Measurements from ENCODE around the gene MOB1B.
A peak's percentile ranks its signal among the peaks of the same experiment; 100 is the strongest.
"Not testable (repeated sequence)": the region's sequence is repeated elsewhere in the genome, so short reads cannot be mapped to it uniquely, and the experiment has no call there.

Gene MOB1B

DNA sequence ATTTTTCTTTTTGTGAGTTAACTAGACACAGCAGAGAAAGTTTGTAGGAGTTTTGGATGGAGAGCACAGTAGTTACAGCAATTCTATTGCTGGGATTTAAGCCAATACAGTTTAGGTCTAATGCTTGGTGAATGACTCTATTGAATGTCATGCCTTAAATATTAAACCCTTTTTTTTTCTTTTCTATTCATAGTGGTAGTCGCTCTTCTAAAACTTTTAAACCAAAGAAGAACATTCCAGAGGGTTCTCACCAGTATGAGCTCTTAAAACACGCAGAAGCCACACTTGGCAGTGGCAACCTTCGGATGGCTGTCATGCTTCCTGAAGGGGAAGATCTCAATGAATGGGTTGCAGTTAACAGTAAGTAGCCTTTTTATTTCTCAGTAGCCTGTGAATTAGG lies 56.5 kb downstream of the MOB1B start:
- no peak for DNase-seq

DNA sequence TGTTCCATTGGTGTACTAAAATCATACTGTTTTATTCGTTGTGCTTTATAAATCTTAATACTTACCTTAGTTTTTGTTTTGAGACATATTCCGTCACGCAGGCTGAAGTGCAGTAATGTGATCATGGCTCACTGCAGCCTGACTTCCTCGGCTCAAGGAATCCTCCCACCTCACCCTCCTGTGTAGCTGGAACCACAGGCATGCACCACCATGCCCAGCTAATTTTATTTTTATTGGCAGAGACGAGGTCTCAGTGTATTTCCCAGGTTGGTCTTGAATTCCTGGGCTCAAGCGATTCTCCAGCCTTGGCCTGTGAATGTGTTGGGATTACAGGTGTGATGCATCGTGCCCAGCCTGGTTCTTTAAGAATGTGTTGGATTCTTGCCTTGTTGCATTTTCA lies 66.9 kb downstream of the MOB1B start:
- no peak for DNase-seq

DNA sequence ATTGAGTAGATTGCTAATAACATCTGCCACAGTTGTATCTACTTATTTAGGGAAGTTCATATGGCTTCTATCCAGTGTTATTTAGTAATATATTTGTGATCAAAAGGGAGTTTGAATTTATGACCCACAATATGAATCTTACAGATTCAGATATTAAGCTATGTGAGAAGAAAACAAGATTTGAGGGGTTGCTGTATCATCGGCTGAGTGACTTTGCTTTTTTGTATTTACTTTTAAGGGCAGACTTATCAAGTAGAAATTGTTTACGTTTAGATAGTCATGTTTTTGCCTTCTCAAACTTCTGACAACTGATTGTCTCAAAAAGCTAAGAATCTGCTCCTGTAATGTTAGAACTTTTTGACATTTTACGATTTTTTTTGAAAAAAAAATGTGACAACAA lies 74.1 kb downstream of the MOB1B start:
- no peak for DNase-seq

DNA sequence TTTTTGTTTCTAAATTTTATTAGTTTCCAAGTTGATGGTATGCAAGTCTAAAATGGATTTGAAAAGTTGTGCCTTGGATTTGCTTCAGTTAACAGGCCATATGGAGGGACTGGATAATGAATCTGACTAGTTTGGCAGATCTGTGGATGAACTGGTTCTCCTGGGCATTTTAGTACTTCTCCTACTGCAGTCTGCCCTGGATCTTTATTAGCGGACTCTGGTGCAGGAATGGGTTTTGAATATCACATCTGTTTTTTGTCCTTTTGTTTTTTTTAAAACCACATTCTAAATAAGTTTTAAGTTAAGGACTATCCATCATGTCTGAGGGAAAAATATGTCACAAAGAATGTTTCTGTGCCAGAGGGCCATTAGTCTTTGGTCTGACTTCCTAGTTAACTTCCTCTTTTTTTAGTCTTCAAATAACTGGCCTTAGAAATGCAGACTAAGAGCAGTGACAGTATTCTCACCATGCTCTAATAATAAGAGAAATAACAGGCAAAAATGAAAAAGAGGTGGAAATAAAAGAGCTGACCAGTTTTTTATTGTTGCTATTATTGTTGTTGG lies 77.4 kb downstream of the MOB1B start:
- no peak for DNase-seq

DNA sequence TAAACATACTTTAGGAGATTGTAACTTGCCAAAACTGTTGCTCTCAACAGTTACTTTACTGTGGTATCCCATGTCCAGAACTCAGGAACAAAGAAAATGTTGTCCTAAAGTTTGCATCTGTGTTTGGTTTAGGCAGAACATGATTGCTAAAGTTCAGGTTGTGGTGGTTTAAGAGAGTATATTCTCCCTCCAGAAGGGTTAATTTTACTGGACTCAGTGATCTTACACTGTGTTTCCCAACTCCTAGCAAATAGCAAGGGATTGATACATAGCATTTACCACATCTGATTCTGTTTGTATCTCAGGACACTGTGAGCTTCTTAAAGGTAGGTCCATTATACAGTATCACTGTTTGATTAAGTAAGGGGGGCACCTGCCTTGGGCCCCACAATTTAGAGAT lies 78.0 kb downstream of the MOB1B start:
- DNase-seq: no peak

DNA sequence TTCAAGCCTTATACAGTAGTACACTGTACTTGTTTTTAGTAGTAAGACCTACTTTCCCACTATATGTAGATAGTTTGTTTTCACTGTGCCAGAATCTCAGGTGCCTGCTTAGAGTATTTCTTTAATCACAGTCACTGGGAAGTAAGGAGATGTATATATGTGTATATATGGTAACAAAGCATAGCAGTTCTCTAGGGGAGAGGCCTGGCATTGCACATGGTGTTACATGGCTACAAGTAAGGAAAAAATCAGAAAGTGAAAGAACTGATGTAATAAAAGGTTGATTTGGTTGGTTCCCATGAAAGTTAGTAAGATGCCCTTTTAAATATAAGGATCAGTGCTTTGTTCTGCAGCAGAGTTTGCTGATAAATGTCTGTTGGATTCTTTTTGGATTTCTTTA lies 81.9 kb downstream of the MOB1B start:
- no peak for DNase-seq

DNA sequence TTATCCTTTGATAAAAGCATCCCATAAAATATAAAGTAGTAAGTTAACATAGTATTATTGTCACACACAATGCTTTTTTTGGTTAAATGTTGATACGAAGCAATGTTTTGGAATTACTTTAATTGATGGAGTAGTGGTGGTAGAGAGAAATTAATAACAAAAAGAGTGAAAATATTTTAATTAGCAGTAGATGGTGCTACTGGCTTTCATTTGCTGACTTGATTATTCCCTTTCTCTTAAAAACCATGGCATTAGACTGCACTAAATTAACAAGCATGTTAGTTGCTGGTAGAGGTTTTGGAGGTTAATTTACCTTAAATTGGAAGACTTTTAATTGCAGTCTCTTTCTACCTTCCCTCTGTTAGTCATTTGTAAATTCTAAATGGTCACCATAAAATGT lies 82.4 kb downstream of the MOB1B start:
- DNase-seq: peak in 1 of 2 donors; percentile 24

DNA sequence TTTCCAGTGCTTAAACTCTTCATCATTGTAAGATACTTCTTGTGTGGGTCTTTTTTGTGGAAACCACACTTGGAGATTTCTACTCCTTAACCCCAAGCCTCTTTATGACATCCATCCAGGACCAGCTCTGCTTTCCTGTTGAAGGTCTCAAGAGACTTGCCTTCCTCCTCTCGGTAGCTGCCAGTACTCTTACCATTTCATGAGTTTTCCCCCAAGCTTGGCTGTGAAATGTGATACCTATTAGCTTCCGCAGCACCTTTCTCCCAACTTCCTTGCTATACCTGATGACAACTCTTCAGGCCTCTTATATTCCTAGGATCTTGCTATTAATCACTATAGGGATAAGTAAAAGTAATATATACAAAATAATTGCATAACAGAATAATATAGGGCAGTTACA lies 89.4 kb downstream of the MOB1B start:
- no peak for DNase-seq

DNA sequence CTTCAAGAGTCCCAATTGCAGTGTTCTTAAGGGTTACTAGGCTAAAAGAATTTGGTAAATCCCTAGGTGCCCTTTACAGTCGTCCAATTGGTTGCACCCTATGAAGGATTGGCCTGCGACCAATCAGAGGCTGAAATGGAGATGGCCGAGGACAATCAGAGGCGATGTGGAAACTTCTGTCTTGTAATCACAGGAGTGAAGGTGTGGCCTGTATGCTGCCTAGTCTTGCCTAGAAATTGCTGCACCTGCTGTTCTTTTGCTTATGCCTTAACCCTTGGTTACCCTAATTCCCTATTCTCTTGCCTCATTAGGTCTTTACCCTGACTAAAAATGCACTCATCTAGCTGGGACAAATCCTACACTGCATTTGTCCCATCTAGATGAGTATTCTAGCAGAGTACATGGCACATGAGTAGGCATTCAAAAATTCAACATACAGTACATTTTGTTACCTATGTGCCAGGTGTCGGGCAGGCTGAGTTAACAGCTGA lies 90.3 kb downstream of the MOB1B start:
- DNase-seq: no peak

DNA sequence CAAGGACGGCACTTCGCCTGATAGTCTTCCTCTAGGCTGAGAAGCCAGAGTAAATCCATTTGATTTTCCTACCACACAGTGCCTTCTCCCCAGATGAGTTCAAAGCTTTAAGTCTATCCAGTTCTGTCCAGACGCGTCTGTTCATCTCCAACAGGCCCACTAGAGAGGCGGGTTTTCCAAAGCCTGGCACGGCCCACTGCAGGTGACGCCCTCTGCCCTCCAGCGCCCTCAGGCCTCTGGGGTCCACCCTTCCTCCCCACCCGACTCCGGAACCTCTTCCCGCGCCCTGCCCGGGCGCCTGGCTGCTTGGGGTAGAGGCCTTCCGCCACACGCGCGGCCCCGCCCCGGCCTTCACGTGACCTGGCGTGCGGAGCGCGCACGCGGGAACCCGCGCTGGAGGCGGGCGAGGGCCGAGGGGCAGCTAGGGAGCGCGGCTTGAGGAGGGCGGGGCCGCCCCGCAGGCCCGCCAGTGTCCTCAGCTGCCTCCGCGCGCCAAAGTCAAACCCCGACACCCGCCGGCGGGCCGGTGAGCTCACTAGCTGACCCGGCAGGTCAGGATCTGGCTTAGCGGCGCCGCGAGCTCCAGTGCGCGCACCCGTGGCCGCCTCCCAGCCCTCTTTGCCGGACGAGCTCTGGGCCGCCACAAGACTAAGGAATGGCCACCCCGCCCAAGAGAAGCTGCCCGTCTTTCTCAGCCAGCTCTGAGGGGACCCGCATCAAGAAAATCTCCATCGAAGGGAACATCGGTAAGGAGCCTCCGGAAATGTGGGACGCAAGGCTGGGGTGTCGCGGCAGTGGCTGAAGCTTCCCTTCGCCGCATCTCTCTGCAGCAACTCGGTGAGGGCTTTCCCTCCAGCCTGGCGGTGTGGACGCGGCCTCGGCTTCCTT lies 91.3 kb downstream of the MOB1B start, which contains the start of gene DCK:
DCK (plus strand) TSS at position 469 of the 888 bp plus-strand sequence; CDS start at position 656, 187 bp downstream.
- peak; percentile 85 for DNase-seq

DNA sequence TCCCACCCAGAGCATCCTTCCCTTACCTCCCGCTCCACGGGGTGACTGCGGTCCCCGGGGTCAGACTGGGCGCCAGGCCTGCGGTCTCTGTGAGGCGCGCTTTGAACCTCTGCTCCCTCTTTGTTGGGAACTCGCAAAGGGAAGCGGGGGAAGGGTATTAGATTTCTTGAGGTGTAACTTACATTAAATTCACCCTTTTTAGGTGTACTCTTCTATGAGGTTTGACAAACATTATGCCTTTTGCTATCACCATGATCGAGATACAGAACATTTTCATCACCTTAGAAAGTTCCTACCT lies 91.8 kb downstream of the MOB1B start:
- no peak for DNase-seq

DNA sequence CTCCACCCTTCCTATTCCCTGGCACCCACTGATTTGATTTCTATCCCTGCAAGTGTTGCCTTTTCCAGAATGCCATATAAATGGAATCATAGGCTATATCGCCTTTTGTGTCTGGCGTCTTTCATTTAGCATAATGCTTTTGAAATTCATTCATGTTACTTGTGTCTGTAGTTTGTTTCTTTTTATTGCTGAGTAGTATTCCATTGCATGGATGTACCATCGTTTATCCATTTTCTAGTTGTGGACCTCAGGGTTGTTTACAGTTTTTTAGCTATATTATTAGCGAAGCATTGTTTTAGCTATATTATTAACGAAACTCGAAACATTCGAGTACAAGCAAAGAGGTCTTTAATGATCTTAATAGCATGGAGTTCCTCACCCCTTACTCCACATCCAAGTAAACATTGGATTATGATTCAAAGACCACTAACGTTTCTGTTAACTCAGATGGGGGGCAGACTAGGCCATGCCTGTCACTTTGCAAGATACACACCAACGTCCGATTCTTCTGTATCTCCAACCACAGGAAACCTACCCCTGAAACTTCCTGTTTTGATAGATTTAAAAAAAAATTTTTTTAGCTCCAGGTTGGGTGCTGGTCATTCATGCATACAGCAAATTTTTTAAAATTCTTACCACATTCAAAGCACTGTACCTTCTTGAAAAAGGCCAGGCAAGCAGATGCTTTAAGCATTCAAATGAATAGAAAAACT lies 92.4 kb downstream of the MOB1B start:
- no peak for DNase-seq

DNA sequence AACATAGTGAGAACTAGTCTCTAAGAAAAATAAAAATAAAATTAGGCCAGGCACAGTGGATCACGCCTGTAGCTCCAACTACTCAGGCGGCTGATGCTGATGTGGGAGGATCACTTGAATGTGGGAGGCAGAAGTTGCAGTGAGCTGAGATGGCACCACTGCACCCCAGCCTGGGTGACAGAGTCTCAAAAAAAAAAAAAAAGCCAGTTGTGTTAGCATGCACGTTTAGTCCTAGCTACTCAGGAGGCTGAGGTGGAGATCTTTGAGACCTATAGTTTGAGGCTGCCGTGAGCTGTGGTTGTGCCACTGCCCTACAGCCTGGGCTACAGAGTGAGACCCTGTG lies 93.8 kb downstream of the MOB1B start:
- DNase-seq: no peak

DNA sequence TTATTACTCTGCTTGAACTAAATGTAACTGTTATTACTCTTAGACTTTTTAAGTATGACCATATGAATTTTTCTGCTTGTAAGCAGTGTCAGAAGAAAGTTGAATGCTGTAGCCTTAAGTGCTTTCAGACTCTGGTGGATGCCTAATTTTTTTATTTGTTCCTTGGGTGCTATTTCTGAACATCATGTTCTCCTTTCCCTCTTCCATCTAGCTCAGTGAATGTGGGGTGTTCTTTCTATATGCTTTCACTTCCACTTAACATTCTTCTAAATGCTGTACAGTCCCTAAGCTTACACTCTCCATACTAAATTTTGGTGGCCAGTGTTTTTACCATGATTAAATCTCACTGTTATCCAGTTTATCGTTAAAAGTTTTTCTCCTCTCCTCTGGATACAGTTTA lies 94.9 kb downstream of the MOB1B start:
- no peak for DNase-seq

DNA sequence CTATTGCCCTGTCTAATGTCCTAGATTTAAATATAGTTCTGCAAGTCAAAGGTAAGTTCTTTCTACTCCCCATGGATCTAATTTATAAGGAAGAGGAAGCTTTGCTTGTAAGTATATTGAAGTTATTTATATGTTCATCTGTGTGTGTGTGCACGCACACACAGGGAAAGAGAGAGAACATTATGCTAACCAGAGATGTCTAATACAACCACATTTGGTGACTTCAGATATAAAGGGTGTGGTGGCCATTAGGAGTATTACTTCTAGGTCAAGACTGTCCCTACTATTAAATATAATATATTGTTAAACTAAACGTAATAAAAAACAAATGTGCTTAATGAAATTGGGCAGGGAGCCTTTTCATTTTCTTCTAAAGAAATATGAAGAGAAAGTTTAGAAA lies 95.4 kb downstream of the MOB1B start:
- DNase-seq: no peak

DNA sequence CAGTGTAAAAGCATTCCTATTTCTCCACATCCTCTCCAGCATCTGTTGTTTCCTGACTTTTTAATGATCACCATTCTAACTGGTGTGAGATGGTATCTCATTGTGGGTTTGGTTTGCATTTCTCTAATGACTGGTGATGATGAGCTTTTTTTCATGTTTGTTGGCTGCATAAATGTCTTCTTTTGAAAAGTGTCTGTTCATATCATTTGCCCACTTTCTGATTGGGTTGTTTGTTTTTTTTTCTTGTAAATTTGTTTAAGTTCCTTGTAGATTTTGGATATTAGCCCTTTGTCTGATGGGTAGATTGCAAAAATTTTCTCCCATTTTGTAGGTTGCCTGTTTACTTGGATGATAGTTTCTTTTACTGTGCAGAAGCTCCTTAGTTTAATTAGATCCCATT lies 97.5 kb downstream of the MOB1B start:
- not testable (repeated sequence) for DNase-seq

DNA sequence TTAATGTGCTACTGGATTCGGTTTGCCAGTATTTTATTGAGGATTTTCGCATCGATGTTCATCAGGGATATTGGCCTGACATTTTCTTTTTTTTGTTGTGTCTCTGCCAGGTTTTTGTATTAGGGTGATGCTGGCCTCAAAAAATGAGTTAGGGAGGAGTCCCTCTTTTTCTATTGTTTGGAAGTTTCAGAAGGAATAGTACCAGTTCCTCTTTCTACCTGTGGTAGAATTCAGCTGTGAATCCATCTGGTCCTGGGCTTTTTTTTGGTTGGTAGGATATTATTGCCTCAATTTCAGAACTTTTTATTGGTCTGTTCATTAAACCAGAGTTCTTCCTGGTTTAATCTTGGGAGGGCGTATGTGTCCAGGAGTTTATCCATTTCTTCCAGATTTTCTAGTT lies 99.2 kb downstream of the MOB1B start:
- DNase-seq: not testable (repeated sequence)

DNA sequence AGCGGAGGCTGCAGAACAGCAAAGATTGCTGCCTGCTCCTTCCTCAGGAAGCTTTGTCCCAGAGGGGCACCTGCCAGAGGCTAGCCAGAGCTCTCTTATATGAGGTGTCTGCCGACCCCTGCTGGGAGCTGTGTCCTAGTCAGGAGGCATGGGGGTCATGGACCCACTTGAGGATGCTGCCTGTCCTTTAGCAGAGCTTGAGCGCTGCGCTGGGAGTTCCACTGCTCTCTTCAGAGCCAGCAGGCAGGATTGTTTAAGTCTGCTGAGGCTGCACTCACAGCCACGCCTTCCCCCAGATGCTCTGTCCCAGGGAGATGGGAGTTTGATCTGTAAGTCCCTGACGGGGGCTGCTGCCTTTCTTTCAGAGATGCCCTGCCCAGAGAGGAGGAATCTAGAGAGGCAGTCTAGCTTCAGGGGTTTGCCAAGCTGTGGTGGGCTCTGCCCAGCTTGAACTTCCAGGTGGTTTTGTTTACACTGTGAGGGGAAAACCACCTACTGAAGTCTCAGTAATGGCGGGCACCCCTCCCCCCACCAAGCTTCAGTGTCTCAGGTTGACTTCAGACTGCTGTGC lies 102.2 kb downstream of the MOB1B start:
- peak; percentile 53 to 63 for DNase-seq

DNA sequence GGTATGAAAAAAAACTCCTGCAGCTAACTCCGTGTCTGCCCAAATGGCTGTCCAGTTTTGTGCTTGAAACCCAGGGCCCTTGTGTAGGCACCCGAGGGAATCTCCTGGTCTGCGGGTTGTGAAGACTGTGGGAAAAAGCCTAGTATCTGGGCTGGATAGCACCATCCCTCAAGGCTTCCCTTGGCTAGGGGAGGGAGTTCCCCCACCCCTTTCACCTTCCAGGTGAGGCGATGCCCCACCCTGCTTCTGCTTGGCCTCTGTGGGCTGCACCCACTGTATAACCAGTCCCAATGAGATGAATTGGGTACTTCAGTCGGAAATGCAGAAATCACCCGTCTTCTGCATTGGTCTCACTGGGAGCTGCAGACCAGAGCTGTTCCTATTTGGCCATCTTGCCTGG lies 102.9 kb downstream of the MOB1B start:
- DNase-seq: not testable (repeated sequence)

DNA sequence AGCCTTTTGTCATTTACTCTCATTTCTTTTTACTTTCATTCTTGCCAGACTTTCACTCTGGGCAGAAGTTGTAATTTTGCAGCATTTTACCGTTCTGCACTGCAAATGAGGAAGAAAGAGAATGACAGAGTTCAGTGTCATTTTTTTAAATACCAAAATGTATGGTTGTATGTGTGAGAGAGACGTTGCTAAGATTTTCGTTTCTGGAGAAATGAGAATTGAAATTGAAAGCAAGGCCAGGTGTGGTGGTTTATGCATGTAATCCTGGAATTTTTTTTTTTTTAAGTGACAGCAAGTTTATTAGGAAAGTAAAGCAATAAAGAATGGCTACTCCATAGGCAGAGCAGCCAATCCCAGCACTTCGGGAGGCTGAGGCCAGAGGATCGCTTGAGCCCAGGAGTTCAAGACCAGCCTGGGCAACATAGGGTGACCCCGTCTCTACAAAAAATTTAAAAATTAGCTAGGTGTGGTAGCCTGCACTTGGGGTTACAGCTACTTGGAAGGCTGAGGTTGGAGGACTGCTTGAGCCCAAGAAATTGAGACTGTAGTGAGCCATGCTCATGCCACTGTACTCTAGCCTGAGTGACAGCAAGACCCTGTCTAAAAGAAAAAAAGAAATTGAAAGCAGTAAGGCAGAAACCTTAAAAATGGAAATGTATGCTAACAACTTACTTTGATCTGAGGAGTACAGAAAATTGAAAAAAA lies 104.2 kb downstream of the MOB1B start:
- no peak for DNase-seq

DNA sequence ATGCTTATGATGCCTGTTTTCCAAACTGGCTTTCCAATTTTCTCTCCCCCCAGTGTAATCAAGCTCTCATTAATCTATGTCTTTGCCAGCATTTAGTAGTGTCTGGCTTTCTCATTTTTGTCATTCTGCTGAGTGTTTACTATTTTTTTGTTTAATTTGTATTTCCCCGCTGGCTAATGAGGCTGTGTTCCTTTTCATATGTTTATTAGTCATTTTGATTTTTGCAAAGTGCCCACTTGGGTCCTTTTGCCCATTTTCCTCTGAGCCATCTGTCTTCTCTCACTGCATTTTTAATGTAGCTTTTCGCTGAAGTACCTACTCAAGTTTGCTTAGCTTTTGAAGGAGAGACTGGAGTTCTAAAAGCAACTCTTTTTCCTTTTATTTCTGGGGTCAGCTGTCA lies 106.0 kb downstream of the MOB1B start:
- no peak for DNase-seq

DNA sequence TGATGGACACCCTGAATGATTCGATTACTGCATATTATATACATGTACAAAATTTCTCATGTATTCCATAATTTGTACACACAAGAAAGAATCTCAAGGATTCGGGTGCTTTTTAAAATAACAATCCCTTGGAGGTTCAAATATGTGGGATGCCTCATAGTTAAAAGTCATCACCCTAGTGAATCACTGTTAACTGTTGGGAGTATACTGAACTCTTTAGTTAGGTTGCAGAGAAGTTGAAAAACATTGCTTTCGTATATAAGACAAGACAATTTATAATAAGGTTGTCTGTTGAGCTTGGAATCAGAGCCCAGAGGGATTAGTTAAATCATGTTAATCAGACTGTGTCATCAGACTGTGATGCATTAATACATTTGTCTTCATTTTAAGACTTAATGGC lies 106.9 kb downstream of the MOB1B start:
- no peak for DNase-seq
